ENCODE results near the gene APPBP2.

The APPBP2 gene

GRCh38 chr17:60559995-60560859 lies 34.2 kb upstream of the APPBP2 start:
- no peaks in the 10 kb centered on the region for H3K27me3 ChIP-seq (ENCODE audit: control insufficient read depth, low read length)
- no peak overlapping the region for H3K4me3 ChIP-seq (ENCODE audit: low read length)
- H3K27ac ChIP-seq (ENCODE audit: low read depth, low read length), result no peak overlapping the region
- H3K79me2 ChIP-seq (ENCODE audit: control insufficient read depth, low read length), result no peaks in the 10 kb centered on the region
- no peaks in the 10 kb centered on the region for H3K9me2 ChIP-seq (replicated peaks; ENCODE audit: control insufficient read depth, low read length)
- H3K36me3 ChIP-seq (ENCODE audit: control insufficient read depth, low read length), result no peaks in the 10 kb centered on the region
- H3K4me2 ChIP-seq (ENCODE audit: low read length), result no peak overlapping the region
- no peaks in the 10 kb centered on the region for H3F3A ChIP-seq (ENCODE audit: control insufficient read depth, insufficient read depth)
- no peaks in the 10 kb centered on the region for H3K4me1 ChIP-seq (ENCODE audit: control insufficient read depth, low read length)
- H3K9me3 ChIP-seq (ENCODE audit: control insufficient read depth, insufficient read depth, low read length), result peaks cover 21% of the 10 kb centered on the region; the same call in 1 of the 2 replicates
- H4K20me1 ChIP-seq (ENCODE audit: control insufficient read depth, insufficient read depth, low read depth, low read length), result no peaks in the 10 kb centered on the region
- TF ChIP-seq CTCF (IDR thresholded peaks at IDR 0.05; ENCODE audit: low read depth, low read length, poor library complexity, severe bottlenecking), result no peak
- no peak for TF ChIP-seq EZH2phosphoT487 (IDR thresholded peaks at IDR 0.05; ENCODE audit: borderline replicate concordance, low read length)

- no peak for TF ChIP-seq EZH2phosphoT487 (IDR thresholded peaks at IDR 0.05; ENCODE audit: borderline replicate concordance, low read length)
- no peak for TF ChIP-seq CTCF (IDR thresholded peaks at IDR 0.05; ENCODE audit: low read depth, low read length, poor library complexity, severe bottlenecking)
- H3K4me3 ChIP-seq (ENCODE audit: low read length), result no peak overlapping the region
- no peak overlapping the region for H3K4me2 ChIP-seq (ENCODE audit: low read length)
- no peaks in the 10 kb centered on the region for H3K79me2 ChIP-seq (ENCODE audit: control insufficient read depth, low read length)
- H3K36me3 ChIP-seq (ENCODE audit: control insufficient read depth, low read length), result no peaks in the 10 kb centered on the region
- H4K20me1 ChIP-seq (ENCODE audit: control insufficient read depth, insufficient read depth, low read depth, low read length), result no peaks in the 10 kb centered on the region
- H3K9me2 ChIP-seq (replicated peaks; ENCODE audit: control insufficient read depth, low read length), result no peaks in the 10 kb centered on the region
- H3K9me3 ChIP-seq (ENCODE audit: control insufficient read depth, insufficient read depth, low read length), result peaks cover 21% of the 10 kb centered on the region; the same call in 1 of the 2 replicates
- no peaks in the 10 kb centered on the region for H3F3A ChIP-seq (ENCODE audit: control insufficient read depth, insufficient read depth)
- no peaks in the 10 kb centered on the region for H3K4me1 ChIP-seq (ENCODE audit: control insufficient read depth, low read length)
- H3K27ac ChIP-seq (ENCODE audit: low read depth, low read length), result no peak overlapping the region
- no peaks in the 10 kb centered on the region for H3K27me3 ChIP-seq (ENCODE audit: control insufficient read depth, low read length)
These were observed 33.6 kb upstream of the APPBP2 start for GRCh38 chr17:60559659-60559994.

GRCh38 chr17:60557805-60558204 lies 31.8 kb upstream of the APPBP2 start:
- Histone ChIP-seq H3F3A (ENCODE audit: control insufficient read depth, insufficient read depth) (no peaks in the 10 kb centered on the region), H3K79me2 (ENCODE audit: control insufficient read depth, low read length) (no peaks in the 10 kb centered on the region), H3K4me3 (ENCODE audit: low read length) (no peak overlapping the region), H4K20me1 (ENCODE audit: control insufficient read depth, insufficient read depth, low read depth, low read length) (no peaks in the 10 kb centered on the region), H3K27me3 (ENCODE audit: control insufficient read depth, low read length) (no peaks in the 10 kb centered on the region), H3K4me2 (ENCODE audit: low read length) (no peak overlapping the region), H3K9me2 (replicated peaks; ENCODE audit: control insufficient read depth, low read length) (no peaks in the 10 kb centered on the region), H3K9me3 (ENCODE audit: control insufficient read depth, insufficient read depth, low read length) (peaks cover 21% of the 10 kb centered on the region; the same call in 1 of the 2 replicates), H3K36me3 (ENCODE audit: control insufficient read depth, low read length) (no peaks in the 10 kb centered on the region), H3K27ac (ENCODE audit: low read depth, low read length) (no peak overlapping the region), H3K4me1 (ENCODE audit: control insufficient read depth, low read length) (no peaks in the 10 kb centered on the region)
- no peak for TF ChIP-seq EZH2phosphoT487 (IDR thresholded peaks at IDR 0.05; ENCODE audit: borderline replicate concordance, low read length)
- TF ChIP-seq CTCF (IDR thresholded peaks at IDR 0.05; ENCODE audit: low read depth, low read length, poor library complexity, severe bottlenecking), result no peak
